GM19467 (cell line): ENCODE measurements around the gene VTI1A.
"Not testable (repeated sequence)": the region's sequence is repeated elsewhere in the genome, so short reads cannot be mapped to it uniquely, and the experiment has no call there.

Experiments
- ATAC-seq: cut with Tn5 transposase; IDR thresholded peaks from one replicate; pipeline ENCODE4 v1.9.1; 2021; ENCODE audit warnings: mild to moderate bottlenecking, moderate library complexity; ENCODE audit not compliant: unreplicated experiment

The VTI1A gene

GRCh38 chr10:112448888-112449287 lies 1.9 kb downstream of the VTI1A start:
- no peak for ATAC-seq

- ATAC-seq, result no peak
Observed at GRCh38 chr10:112454910-112455779, 8.1 kb downstream of the VTI1A start.

- no peak for ATAC-seq
Observed at GRCh38 chr10:112456533-112456932, 9.5 kb downstream of the VTI1A start.

GRCh38 chr10:112460366-112460765 lies 13.4 kb downstream of the VTI1A start:
- no peak for ATAC-seq

- ATAC-seq, result no peak
Observed at GRCh38 chr10:112461029-112461887, 14.2 kb downstream of the VTI1A start.

GRCh38 chr10:112464074-112464473 lies 17.1 kb downstream of the VTI1A start:
- not testable (repeated sequence) for ATAC-seq

GRCh38 chr10:112465299-112465883 lies 18.4 kb downstream of the VTI1A start:
- ATAC-seq, result no peak

- no peak for ATAC-seq
Observed at GRCh38 chr10:112466802-112467201, 19.8 kb downstream of the VTI1A start.

GRCh38 chr10:112467541-112468075 lies 20.6 kb downstream of the VTI1A start:
- no peak for ATAC-seq

- no peak for ATAC-seq
Observed at GRCh38 chr10:112471878-112472487, 25.0 kb downstream of the VTI1A start.

GRCh38 chr10:112475575-112476218 lies 28.7 kb downstream of the VTI1A start:
- ATAC-seq, result no peak

- ATAC-seq, result no peak
Observed at GRCh38 chr10:112481602-112482001, 34.6 kb downstream of the VTI1A start.

- no peak for ATAC-seq
Observed at GRCh38 chr10:112484399-112484798, 37.4 kb downstream of the VTI1A start.

- ATAC-seq, result no peak
Observed at GRCh38 chr10:112487964-112488363, 40.9 kb downstream of the VTI1A start.

- ATAC-seq, result no peak
Observed at GRCh38 chr10:112490545-112490944, 43.5 kb downstream of the VTI1A start.

GRCh38 chr10:112491144-112491543 lies 44.1 kb downstream of the VTI1A start:
- no peak for ATAC-seq

- no peak for ATAC-seq
Observed at GRCh38 chr10:112492736-112493135, 45.7 kb downstream of the VTI1A start.

GRCh38 chr10:112497347-112497950 lies 50.4 kb downstream of the VTI1A start:
- peak; percentile 88 for ATAC-seq

- no peak for ATAC-seq
Observed at GRCh38 chr10:112498806-112499205, 51.8 kb downstream of the VTI1A start.

- ATAC-seq, result not testable (repeated sequence)
Observed at GRCh38 chr10:112499985-112500384, 53.0 kb downstream of the VTI1A start.
